B cell (primary cell): ENCODE results near the gene DDX54.

Experiments used
- CTCF ChIP-seq: fragments of 200-600 bp; IDR thresholded peaks from one replicate; pipeline ENCODE4 v1.8.0; 2022; ENCODE audit warnings: antibody characterized with exemption, mild to moderate bottlenecking
- EZH2 ChIP-seq: IDR thresholded peaks from 2 replicates; pipeline ENCODE4 v1.6.1; 2012; ENCODE audit warnings: borderline replicate concordance, low read depth, mild to moderate bottlenecking, moderate library complexity, low read length; ENCODE audit not compliant: insufficient read depth, poor library complexity, severe bottlenecking

GRCh38 chr12:113183030-113183589 is 2.2 kb downstream of the DDX54 start:
- TF ChIP-seq CTCF (no peak), EZH2 (no peak)
